ENCODE results near the gene NOL9. TPM values are rescaled to one million over a fixed set of nuclear protein-coding genes. Genes with fewer than 3 reads are reported as not detected.

NOL9 gene
- total and polyA plus RNA-seq, 3 donors from 2014 or later: 11.4 to 34.6 (median 29.0) TPM

DNA sequence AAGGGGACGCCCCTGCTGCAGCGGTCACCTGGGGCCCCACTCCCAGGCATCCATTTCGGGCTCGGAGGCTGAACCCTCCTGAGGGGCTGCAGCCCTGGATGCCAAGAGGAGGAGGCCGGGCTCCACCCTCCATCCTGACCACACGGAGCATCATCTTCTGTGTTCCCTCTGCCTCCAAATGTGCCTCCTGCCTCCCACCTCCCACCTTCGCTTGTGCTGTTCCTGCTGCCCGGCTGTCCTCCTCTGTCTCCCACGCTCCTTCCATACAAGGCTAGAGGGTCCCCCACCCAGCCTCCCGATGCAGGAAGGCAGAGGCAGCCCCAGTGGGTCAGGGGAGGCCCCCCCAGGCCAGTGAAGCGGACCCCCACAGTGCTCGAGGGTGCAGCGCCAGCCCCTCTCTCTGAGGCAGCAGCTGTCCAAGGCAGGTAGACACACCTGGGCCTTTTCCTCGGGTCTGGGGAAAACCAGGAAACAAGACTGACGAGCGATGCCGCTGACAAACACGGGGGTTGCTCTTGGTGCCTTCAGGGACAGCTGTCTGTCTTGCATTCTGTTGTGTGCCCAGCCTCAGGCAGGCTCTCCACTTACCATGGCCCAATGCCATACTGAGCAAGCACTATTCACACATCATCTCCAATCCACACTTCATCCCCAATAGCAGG, 46.0 kb downstream of the NOL9 start:
- DNase-seq: no peak
- TF ChIP-seq CTCF (IDR thresholded peaks at IDR 0.05): no peak
- Histone ChIP-seq H3K27ac (no peak overlapping the region), H3K27me3 (no peaks in the 10 kb centered on the region), H3K9me3 (no peaks in the 10 kb centered on the region), H3K4me1 (peaks cover 6% of the 10 kb centered on the region), H3K4me3 (no peak overlapping the region), H3K36me3 (ENCODE audit: low read depth, missing control alignments) (no peaks in the 10 kb centered on the region)
- WGBS, 2 donors: 83 to 93% methylated on average over 15 to 18 of the region's 18 CpGs
- intact Hi-C loops (cut with DNase I; ENCODE audit: low total_unique reads): no loop called here

- intact Hi-C loops (cut with DNase I; ENCODE audit: low total_unique reads): no loop called here
- DNase-seq: no peak
- Histone ChIP-seq H3K4me1 (peaks cover 12% of the 10 kb centered on the region), H3K27ac (no peak overlapping the region), H3K9me3 (no peaks in the 10 kb centered on the region), H3K4me3 (no peak overlapping the region), H3K27me3 (no peaks in the 10 kb centered on the region), H3K36me3 (ENCODE audit: low read depth, missing control alignments) (no peaks in the 10 kb centered on the region)
- TF ChIP-seq CTCF (IDR thresholded peaks at IDR 0.05) (no peak), POLR2A (IDR thresholded peaks at IDR 0.05) (no peak)
- 54 to 73% methylated on average over 2 to 12 of the region's 12 CpGs for WGBS, 2 donors
These were observed 46.8 kb downstream of the NOL9 start for GRCh38 chr1:6507461-6507911.

DNA sequence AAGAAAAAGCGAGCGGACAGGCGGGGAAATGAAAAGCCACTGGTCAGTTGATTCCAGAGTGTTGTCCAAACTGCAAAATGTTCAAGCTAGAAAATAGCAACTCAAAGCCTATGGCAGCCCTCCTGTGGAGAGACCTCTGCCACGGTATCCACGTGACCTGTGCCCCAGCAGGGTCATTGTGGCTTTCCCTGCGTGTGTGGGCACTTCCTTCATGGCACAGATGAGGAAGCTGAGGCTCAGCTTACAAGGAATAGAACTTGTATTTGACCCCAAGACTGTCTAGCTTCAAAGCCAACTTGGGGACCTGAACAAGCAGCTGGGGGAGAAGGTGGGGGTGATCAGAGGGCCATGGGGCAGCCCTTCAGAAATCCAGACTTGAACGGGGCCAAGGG, 47.3 kb downstream of the NOL9 start:
- intact Hi-C loops (cut with DNase I; ENCODE audit: low total_unique reads): no loop called here
- H3K4me3 ChIP-seq: no peak overlapping the region
- TF ChIP-seq POLR2A (IDR thresholded peaks at IDR 0.05): no peak
- TF ChIP-seq CTCF (IDR thresholded peaks at IDR 0.05): no peak
- H3K9me3 ChIP-seq: no peaks in the 10 kb centered on the region
- no peak for DNase-seq
- H3K4me1 ChIP-seq: peaks cover 16% of the 10 kb centered on the region
- H3K27me3 ChIP-seq: no peaks in the 10 kb centered on the region
- no peaks in the 10 kb centered on the region for H3K36me3 ChIP-seq (ENCODE audit: low read depth, missing control alignments)
- WGBS, 2 donors: 84 to 86% methylated on average over 6 to 7 of the region's 7 CpGs
- H3K27ac ChIP-seq: no peak overlapping the region

GRCh38 chr1:6506210-6507036, 47.9 kb downstream of the NOL9 start:
- Histone ChIP-seq H3K36me3 (ENCODE audit: low read depth, missing control alignments) (no peaks in the 10 kb centered on the region), H3K4me1 (peaks cover 22% of the 10 kb centered on the region), H3K27me3 (no peaks in the 10 kb centered on the region), H3K9me3 (no peaks in the 10 kb centered on the region), H3K27ac (no peak overlapping the region), H3K4me3 (no peak overlapping the region)
- no peak for DNase-seq
- intact Hi-C loops (cut with DNase I; ENCODE audit: low total_unique reads): no loop called here
- no peak for TF ChIP-seq CTCF (IDR thresholded peaks at IDR 0.05)
- TF ChIP-seq POLR2A (IDR thresholded peaks at IDR 0.05): no peak
- WGBS, 2 donors: 87 to 90% methylated on average over 22 to 31 of the region's 31 CpGs
